Smooth muscle cell (in vitro differentiated cells): Measurements from ENCODE around the gene LRRC30. TPM values are rescaled to one million over a fixed set of nuclear protein-coding genes. Genes with fewer than 3 reads are reported as not detected.

Experiments
- DNase-seq: peaks from one replicate; lab custom pipeline; 2025; ENCODE audit not compliant: unreplicated experiment; lab: John Stamatoyannopoulos, UW
- H2AFZ ChIP-seq: fragments of 200-600 bp; sonication (generic); 2 replicates; pipeline ENCODE4 v1.6.0; 2016; ENCODE audit warnings: antibody characterized with exemption, low read depth, mild to moderate bottlenecking
- H3F3A ChIP-seq: fragments of 200-600 bp; sonication (generic); 2 replicates; pipeline ENCODE4 v1.6.0; 2017; ENCODE audit warnings: antibody characterized with exemption, low read depth
- H3K27ac ChIP-seq: fragments of 200-600 bp; sonication (generic); 2 replicates; pipeline ENCODE4 v1.5.1; 2016; ENCODE audit warnings: low read depth, mild to moderate bottlenecking
- H3K27me3 ChIP-seq: fragments of 200-600 bp; sonication (generic); 2 replicates; pipeline ENCODE4 v1.6.1; 2016; ENCODE audit warnings: low read depth, mild to moderate bottlenecking
- H3K36me3 ChIP-seq: fragments of 200-600 bp; sonication (generic); 2 replicates; pipeline ENCODE4 v1.5.1; 2016; ENCODE audit warnings: low read depth
- H3K4me1 ChIP-seq: fragments of 200-600 bp; sonication (generic); 2 replicates; pipeline ENCODE4 v1.5.1; 2016; ENCODE audit warnings: low read depth
- H3K4me2 ChIP-seq: fragments of 200-600 bp; sonication (generic); 2 replicates; pipeline ENCODE4 v1.6.0; 2016; ENCODE audit warnings: mild to moderate bottlenecking
- H3K4me3 ChIP-seq: fragments of 200-600 bp; sonication (generic); 2 replicates; pipeline ENCODE4 v1.5.1; 2016; ENCODE audit warnings: mild to moderate bottlenecking
- H3K79me2 ChIP-seq: fragments of 200-600 bp; sonication (generic); 2 replicates; pipeline ENCODE4 v1.6.0; 2016; ENCODE audit warnings: low read depth, mild to moderate bottlenecking
- H3K9ac ChIP-seq: fragments of 200-600 bp; sonication (generic); 2 replicates; pipeline ENCODE4 v1.6.0; 2016; ENCODE audit warnings: low read depth
- H3K9me3 ChIP-seq: fragments of 200-600 bp; sonication (generic); replicated peaks from 2 replicates; pipeline ENCODE4 v1.5.1; 2016; ENCODE audit warnings: low read depth
- H4K20me1 ChIP-seq: fragments of 200-600 bp; sonication (generic); 2 replicates; pipeline ENCODE4 v1.6.0; 2016; ENCODE audit warnings: low read depth
- WGBS: methylation state at CpG from one replicate; pipeline ENCODE4 v1.1.7; 2016; ENCODE audit warnings: low lambda C conversion rate; 5-methylcytosine and 5-hydroxymethylcytosine counted together
- polyA plus RNA-seq: library from polyadenylated mRNA; unstranded; fragments of >200 nt; fragmentation: Nextera tagmentation; extraction: Ambion mirVana; gene quantifications from 2 replicates; pipeline ENCODE4 v1.2.1, GENCODE V29; 2016
- total RNA-seq: library from RNA; depleted of rRNA; stranded (reverse); fragments of >200 nt; gene quantifications from 2 replicates; pipeline ENCODE4 v1.2.3, GENCODE V29; 2014
- TF ChIP-seq, protein P1 (sequence below): fragments of 200-600 bp; sonication (generic); IDR thresholded peaks from 2 replicates; pipeline ENCODE4 v1.5.1; 2017; ENCODE audit warnings: borderline replicate concordance, mild to moderate bottlenecking, antibody characterized with exemption; ENCODE audit not compliant: insufficient read depth, poor library complexity, severe bottlenecking

Gene LRRC30
- total and polyA plus RNA-seq, 2 experiments from 2014 or later, result not detected

DNA sequence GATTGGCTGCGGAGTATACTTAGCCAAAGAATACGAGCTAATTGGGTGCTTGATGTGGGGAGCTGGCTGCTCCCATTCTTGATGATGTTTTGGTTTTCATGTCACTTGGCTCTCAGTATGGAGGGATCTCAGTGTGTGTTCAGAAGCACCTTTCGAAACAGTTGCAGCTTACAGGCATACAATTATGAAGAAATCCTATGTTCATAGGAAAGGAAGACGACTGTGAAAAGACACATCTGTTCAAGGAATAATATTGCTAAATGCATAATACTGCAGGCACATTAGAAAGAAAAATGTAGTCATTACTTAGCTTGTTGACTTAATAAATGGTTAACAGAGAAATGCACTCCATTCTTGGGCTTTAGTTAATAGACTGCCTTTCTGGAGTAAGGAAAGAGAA is 4.1 kb downstream of the LRRC30 start:
- 91% methylated on average over 4 of the region's 4 CpGs for WGBS

DNA sequence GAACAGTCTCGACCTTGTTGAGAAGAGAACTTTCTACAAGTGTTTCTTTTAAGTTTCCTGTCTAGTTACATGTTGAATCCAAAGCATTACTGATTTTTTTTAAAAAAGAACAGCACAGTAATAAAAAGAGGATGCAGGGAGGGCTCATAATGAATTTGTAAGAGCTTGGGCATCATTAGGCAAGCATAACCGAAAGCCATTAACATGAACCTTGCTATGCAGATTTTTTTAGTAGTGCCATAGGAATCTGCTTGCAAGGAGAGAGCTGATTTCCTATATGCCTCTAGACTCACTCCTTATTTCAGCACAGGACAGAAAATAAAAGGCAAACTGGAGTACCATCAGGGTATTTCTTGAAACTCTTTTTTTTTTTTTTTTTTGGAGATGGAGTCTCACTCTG is 5.2 kb downstream of the LRRC30 start:
- no peaks in the 10 kb centered on the region for H3K4me1 ChIP-seq
- peaks cover 38% of the 10 kb centered on the region for H3K27me3 ChIP-seq
- H4K20me1 ChIP-seq, result no peaks in the 10 kb centered on the region
- WGBS, result 90% methylated on average over 2 of the region's 2 CpGs
- DNase-seq, result no peak
- H3K27ac ChIP-seq, result no peak overlapping the region
- H3K36me3 ChIP-seq, result no peaks in the 10 kb centered on the region
- H3K4me2 ChIP-seq, result no peak overlapping the region
- H2AFZ ChIP-seq, result no peak overlapping the region
- H3F3A ChIP-seq, result no peaks in the 10 kb centered on the region
- H3K79me2 ChIP-seq, result no peaks in the 10 kb centered on the region
- no peak overlapping the region for H3K9ac ChIP-seq
- TF ChIP-seq, protein P1, sequence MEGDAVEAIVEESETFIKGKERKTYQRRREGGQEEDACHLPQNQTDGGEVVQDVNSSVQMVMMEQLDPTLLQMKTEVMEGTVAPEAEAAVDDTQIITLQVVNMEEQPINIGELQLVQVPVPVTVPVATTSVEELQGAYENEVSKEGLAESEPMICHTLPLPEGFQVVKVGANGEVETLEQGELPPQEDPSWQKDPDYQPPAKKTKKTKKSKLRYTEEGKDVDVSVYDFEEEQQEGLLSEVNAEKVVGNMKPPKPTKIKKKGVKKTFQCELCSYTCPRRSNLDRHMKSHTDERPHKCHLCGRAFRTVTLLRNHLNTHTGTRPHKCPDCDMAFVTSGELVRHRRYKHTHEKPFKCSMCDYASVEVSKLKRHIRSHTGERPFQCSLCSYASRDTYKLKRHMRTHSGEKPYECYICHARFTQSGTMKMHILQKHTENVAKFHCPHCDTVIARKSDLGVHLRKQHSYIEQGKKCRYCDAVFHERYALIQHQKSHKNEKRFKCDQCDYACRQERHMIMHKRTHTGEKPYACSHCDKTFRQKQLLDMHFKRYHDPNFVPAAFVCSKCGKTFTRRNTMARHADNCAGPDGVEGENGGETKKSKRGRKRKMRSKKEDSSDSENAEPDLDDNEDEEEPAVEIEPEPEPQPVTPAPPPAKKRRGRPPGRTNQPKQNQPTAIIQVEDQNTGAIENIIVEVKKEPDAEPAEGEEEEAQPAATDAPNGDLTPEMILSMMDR, result no peak
- H3K4me3 ChIP-seq, result no peak overlapping the region
- H3K9me3 ChIP-seq, result no peaks in the 10 kb centered on the region

More for the DNA sequence above, 4.1 kb downstream of the LRRC30 start:
- DNase-seq, result no peak
- Histone ChIP-seq H3K27me3 (peaks cover 38% of the 10 kb centered on the region), H3K27ac (no peak overlapping the region), H3F3A (no peaks in the 10 kb centered on the region), H2AFZ (no peak overlapping the region), H4K20me1 (no peaks in the 10 kb centered on the region), H3K36me3 (no peaks in the 10 kb centered on the region), H3K4me1 (no peaks in the 10 kb centered on the region), H3K9me3 (no peaks in the 10 kb centered on the region), H3K79me2 (no peaks in the 10 kb centered on the region), H3K4me2 (no peak overlapping the region), H3K4me3 (no peak overlapping the region), H3K9ac (no peak overlapping the region)
- TF ChIP-seq, protein P1, result no peak

DNA sequence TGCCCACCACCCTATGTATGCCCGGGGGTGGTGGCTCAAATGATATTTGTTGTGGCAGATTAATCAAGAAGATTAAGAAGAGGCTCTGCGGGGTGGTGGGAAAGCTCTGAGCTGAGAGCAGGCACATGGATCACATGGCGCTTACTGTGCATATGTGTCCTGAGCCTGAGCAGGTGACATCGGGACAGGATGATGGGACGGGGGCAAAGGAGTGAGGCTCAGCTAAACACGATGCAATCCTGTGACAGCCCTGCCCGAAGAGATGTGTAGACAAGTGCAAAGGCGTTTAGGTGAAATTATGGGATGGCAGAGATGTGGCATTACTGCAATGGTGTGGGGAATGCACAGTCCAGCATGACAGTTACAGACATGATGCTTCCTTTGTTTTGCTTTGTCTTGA is 6.0 kb downstream of the LRRC30 start:
- DNase-seq, result no peak
- no peak overlapping the region for H3K9ac ChIP-seq
- WGBS, result 93% methylated on average over 8 of the region's 8 CpGs

More for the DNA sequence above, 6.0 kb downstream of the LRRC30 start:
- no peaks in the 10 kb centered on the region for H3K36me3 ChIP-seq
- TF ChIP-seq, protein P1, result no peak
- no peaks in the 10 kb centered on the region for H3K9me3 ChIP-seq
- no peaks in the 10 kb centered on the region for H3K4me1 ChIP-seq
- no peak overlapping the region for H3K4me2 ChIP-seq
- H3K79me2 ChIP-seq, result no peaks in the 10 kb centered on the region
- H4K20me1 ChIP-seq, result no peaks in the 10 kb centered on the region
- no peak overlapping the region for H3K4me3 ChIP-seq
- H2AFZ ChIP-seq, result no peak overlapping the region
- H3K27ac ChIP-seq, result no peak overlapping the region
- H3F3A ChIP-seq, result no peaks in the 10 kb centered on the region
- H3K27me3 ChIP-seq, result peaks cover 31% of the 10 kb centered on the region
